Ovary (tissue), 3 donors: Measurements from ENCODE around the gene ABHD16B.

Source experiments
- CTCF ChIP-seq, 3 donors: fragments of 450-650 bp in 2 of 3; fragments of 200-600 bp in 1 of 3; IDR thresholded peaks; one replicate each; pipeline versions ENCODE4 v1.5.1 to v1.8.0; 2016 to 2022; ENCODE audit warnings: antibody characterized with exemption in 3 of 3, mild to moderate bottlenecking in 1 of 3
- POLR2A ChIP-seq: fragments of 450-650 bp; IDR thresholded peaks from one replicate; pipeline ENCODE4 v1.6.1; 2017; ENCODE audit warnings: antibody characterized with exemption, mild to moderate bottlenecking, moderate library complexity
- donor health status: DM: no; HTN: no; CAD: no.

GRCh38 chr20:63830841-63831588 is 30.3 kb upstream of the ABHD16B start, which contains the start of gene ZBTB46:
- TF ChIP-seq CTCF (IDR thresholded peaks at IDR 0.05): no peak
- no peak for TF ChIP-seq POLR2A
